Stimulated activated naive CD8-positive, alpha-beta T cell treated with anti-CD3 and anti-CD28 coated beads, Interleukin-15, Interleukin-2, amounts not matched to agents 100 ng/mL and 50 ng/mL, for 24 hours (primary cell): ENCODE data around the gene KLF2.

Source experiments
- H3K27ac Mint-ChIP-seq: one replicate; pipeline ENCODE4 v1.8.0; 2021; ENCODE audit warnings: mild to moderate bottlenecking, mixed read lengths
- H3K27me3 Mint-ChIP-seq: one replicate; pipeline ENCODE4 v1.8.0; 2021; ENCODE audit warnings: mixed read lengths
- H3K36me3 Mint-ChIP-seq: one replicate; pipeline ENCODE4 v1.8.0; 2021; ENCODE audit warnings: low read depth, mixed read lengths
- H3K4me1 Mint-ChIP-seq: one replicate; pipeline ENCODE4 v1.8.0; 2021; ENCODE audit warnings: low read depth, mixed read lengths
- H3K4me3 Mint-ChIP-seq: one replicate; pipeline ENCODE4 v1.8.0; 2021; ENCODE audit warnings: mild to moderate bottlenecking, mixed read lengths
- H3K9me3 Mint-ChIP-seq: one replicate; pipeline ENCODE4 v1.8.0; 2021; ENCODE audit warnings: mixed read lengths

Gene KLF2

DNA sequence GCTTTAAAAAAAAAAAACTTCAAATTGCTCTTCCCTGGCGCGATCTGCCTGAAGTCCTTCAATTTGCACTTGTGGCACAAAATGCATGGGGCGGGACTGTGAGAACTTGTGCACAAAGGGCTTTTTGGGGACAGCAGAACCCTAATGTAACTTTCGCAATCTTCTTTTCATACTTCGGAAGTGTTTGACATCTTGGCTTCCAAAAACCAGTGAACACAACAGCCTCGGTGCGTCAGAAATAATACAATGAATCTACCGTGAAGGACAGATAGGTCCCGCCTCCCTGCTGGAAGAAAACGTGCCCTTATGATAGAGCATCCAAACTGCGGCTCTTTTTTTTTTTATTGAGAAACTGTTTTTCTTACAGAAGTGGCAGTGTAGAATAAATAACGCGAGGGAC is 36.6 kb downstream of the KLF2 start:
- H3K27ac Mint-ChIP-seq = no peak overlapping the region
- H3K4me3 Mint-ChIP-seq = no peak overlapping the region
- peaks cover 14% of the 10 kb centered on the region for H3K27me3 Mint-ChIP-seq
- H3K9me3 Mint-ChIP-seq = no peaks in the 10 kb centered on the region
- peaks cover 68% of the 10 kb centered on the region for H3K4me1 Mint-ChIP-seq
- peaks cover 11% of the 10 kb centered on the region for H3K36me3 Mint-ChIP-seq

DNA sequence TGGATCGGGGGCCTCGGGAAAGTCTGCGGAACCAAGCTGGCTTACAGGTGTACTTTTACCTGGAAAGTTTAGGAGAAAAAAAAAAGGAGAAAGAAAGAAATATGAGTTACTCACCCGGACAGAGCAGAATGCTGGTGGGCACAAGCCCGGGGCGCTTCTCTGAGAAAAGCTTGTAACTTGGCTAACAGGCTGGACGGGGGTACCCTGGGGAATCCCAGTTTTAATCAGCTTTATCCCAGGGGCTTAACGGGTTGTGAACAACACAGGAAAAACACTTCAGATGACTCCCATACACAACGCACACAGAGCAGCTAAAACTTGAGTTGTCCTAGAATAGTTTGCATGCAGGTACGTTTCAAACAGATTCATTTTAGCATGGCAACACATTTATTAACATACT is 37.3 kb downstream of the KLF2 start:
- Mint-ChIP-seq H3K4me1 (peaks cover 62% of the 10 kb centered on the region), H3K27me3 (peaks cover 20% of the 10 kb centered on the region), H3K27ac (no peak overlapping the region), H3K9me3 (no peaks in the 10 kb centered on the region), H3K4me3 (no peak overlapping the region), H3K36me3 (peaks cover 11% of the 10 kb centered on the region)

DNA sequence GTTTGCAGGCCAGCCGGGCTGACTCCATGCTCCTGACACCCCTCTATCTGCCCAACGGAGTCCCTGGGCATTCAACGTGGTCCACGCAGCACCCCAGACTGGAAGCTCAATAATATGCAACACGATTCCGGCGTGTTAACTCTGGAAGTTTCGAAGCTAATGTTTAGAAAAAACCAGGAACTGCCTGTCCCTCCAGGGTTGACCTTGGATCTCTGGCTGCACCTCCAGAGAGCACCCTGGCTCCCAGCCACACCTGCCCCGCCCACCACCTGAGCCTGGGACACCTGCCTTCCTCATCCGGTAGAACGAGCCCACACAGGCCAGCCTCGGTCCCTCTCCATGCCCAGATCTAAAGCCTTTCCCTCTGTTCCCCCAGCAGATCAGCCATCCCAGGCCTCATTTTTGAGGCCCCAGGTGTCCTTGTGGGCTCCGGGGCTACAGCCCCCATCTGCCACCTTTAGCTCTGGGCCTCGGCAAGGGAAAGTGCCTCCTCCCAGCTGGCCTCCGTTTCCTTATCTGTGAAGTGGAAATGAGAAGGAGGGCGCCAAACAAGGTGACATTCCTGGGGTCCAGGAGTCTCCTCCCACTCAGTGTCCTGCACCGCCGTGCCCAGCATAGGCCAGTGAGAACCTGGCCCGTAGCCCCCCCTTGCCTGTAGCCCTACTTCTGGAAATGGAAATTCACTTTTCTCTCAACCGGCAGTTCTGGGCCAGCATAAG is 38.7 kb downstream of the KLF2 start:
- H3K27ac Mint-ChIP-seq = no peak overlapping the region
- peaks cover 20% of the 10 kb centered on the region for H3K27me3 Mint-ChIP-seq
- H3K36me3 Mint-ChIP-seq = peaks cover 11% of the 10 kb centered on the region
- H3K4me1 Mint-ChIP-seq = peaks cover 55% of the 10 kb centered on the region
- H3K9me3 Mint-ChIP-seq = no peaks in the 10 kb centered on the region
- no peak overlapping the region for H3K4me3 Mint-ChIP-seq

DNA sequence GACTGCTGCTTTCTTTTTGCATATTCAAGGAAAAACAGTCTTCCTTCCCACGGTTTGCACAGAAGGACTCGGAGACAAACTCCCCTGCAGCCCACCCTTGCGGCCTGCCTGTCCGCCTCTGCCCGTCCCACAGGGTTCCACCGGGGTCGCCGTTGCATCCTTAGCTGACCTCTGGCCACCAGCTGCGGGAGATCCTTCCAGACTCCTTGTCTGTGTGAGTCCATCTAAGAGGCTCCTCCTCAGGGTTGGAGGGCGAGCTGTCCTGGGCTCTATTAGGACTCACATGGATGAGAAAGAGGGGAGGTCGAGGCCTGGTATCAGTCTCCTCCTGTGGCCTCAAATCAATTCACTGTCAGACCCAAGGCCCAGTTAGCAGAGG is 39.2 kb downstream of the KLF2 start:
- Mint-ChIP-seq H3K4me3 (no peak overlapping the region), H3K4me1 (peaks cover 52% of the 10 kb centered on the region), H3K36me3 (peaks cover 11% of the 10 kb centered on the region), H3K27me3 (peaks cover 20% of the 10 kb centered on the region), H3K27ac (no peak overlapping the region), H3K9me3 (no peaks in the 10 kb centered on the region)

DNA sequence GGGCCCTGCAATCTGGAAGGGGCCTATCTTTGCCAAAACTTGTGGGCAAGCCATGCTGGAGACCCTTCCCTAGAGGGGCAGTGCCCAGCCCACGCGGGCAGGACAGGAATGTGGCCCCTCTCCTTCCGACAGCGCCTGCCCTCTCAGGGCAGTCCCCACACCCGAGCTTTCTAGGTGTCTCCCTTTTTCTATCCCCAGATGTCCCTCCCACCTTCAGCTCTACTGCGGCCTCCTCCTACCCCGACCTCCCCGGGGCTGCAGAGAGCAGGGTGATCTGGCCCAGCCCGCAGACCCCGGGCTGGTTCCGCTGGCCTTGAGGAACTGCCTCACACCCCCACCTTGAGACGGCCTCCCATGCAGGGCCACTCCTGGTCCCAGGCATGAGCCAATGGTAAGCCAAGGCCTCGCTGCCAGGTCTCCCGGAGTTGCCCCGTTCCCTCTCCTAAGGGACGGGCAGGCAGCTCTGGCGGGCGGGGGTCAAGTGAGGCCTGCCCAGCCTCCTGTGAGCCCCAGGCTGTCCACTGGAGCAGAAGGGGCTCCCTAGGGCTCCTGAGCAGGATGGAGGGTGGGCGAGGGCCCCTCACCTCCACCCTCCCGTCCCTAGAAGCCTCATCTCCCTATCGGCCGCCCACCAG is 39.7 kb downstream of the KLF2 start:
- H3K36me3 Mint-ChIP-seq = peaks cover 11% of the 10 kb centered on the region
- no peaks in the 10 kb centered on the region for H3K9me3 Mint-ChIP-seq
- H3K27ac Mint-ChIP-seq = no peak overlapping the region
- H3K4me3 Mint-ChIP-seq = no peak overlapping the region
- peaks cover 46% of the 10 kb centered on the region for H3K4me1 Mint-ChIP-seq
- H3K27me3 Mint-ChIP-seq = peaks cover 20% of the 10 kb centered on the region

- Mint-ChIP-seq H3K27ac (no peak overlapping the region), H3K9me3 (no peaks in the 10 kb centered on the region), H3K36me3 (peaks cover 10% of the 10 kb centered on the region), H3K4me1 (peaks cover 35% of the 10 kb centered on the region), H3K27me3 (peaks cover 22% of the 10 kb centered on the region), H3K4me3 (no peak overlapping the region)
Observed at GRCh38 chr19:16365300-16365996, 40.8 kb downstream of the KLF2 start.

- H3K27ac Mint-ChIP-seq = no peak overlapping the region
- H3K4me1 Mint-ChIP-seq = peaks cover 31% of the 10 kb centered on the region
- H3K9me3 Mint-ChIP-seq = no peaks in the 10 kb centered on the region
- peaks cover 27% of the 10 kb centered on the region for H3K27me3 Mint-ChIP-seq
- peak overlapping the region; percentile 66 for H3K4me3 Mint-ChIP-seq
- peaks cover 6% of the 10 kb centered on the region for H3K36me3 Mint-ChIP-seq
Observed at GRCh38 chr19:16366056-16366432, 41.4 kb downstream of the KLF2 start.

DNA sequence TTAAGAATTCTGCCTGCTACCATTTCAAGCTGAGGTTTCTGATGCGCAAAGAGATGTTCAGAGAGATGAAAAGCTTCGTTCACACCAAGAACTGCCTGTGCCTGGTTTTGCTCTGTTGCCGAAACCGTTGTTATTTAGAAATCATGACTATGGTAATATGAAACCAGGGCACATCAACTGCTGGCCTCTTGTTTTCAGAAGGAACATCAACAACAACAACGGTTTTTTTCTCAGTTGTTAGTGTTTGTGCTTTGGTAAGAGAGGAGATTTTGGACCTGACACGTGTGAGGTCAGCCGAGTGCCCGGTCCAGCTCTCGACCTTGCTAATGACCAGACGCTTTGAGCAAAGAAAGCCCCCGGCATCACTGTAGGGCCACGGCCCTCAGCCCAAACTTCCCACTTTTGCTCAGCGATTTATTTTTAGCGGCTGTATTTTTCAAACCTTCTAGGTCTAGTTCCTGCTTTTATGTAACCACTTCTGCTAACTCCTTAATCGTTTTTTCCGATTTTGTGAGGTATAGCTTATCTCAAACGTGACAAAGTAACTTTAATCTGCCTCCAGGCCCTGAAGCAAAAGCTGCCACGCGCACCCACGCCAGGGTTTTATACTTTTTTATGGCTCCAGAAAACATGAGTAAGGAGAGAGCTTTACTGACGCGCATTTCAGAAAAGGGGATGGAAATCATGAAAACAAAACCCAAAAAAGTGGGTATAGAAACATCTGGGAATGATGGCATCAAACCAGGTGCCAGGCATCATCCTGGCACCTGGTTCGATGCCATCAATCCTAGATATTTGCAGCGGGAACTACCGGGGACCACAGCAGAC is 42.0 kb downstream of the KLF2 start:
- Mint-ChIP-seq H3K36me3 (peaks cover under 1% of the 10 kb centered on the region), H3K27me3 (peaks cover 28% of the 10 kb centered on the region), H3K4me3 (peak overlapping the region; percentile 66), H3K27ac (peak overlapping the region; percentile 75), H3K9me3 (no peaks in the 10 kb centered on the region), H3K4me1 (peaks cover 25% of the 10 kb centered on the region)

GRCh38 chr19:16367261-16367683 is 42.6 kb downstream of the KLF2 start:
- Mint-ChIP-seq H3K36me3 (no peaks in the 10 kb centered on the region), H3K9me3 (no peaks in the 10 kb centered on the region), H3K27ac (peak overlapping the region; percentile 75), H3K27me3 (peaks cover 28% of the 10 kb centered on the region), H3K4me1 (peaks cover 19% of the 10 kb centered on the region), H3K4me3 (peak overlapping the region; percentile 66)

GRCh38 chr19:16368385-16369305 is 44.0 kb downstream of the KLF2 start:
- Mint-ChIP-seq H3K4me3 (no peak overlapping the region), H3K36me3 (peaks cover 3% of the 10 kb centered on the region), H3K27ac (no peak overlapping the region), H3K4me1 (peaks cover 8% of the 10 kb centered on the region), H3K27me3 (peaks cover 31% of the 10 kb centered on the region), H3K9me3 (no peaks in the 10 kb centered on the region)

- Mint-ChIP-seq H3K9me3 (no peaks in the 10 kb centered on the region), H3K27ac (no peak overlapping the region), H3K4me3 (no peak overlapping the region), H3K27me3 (peaks cover 31% of the 10 kb centered on the region), H3K36me3 (peaks cover 5% of the 10 kb centered on the region), H3K4me1 (peaks cover 2% of the 10 kb centered on the region)
Observed at GRCh38 chr19:16369306-16369663, 44.7 kb downstream of the KLF2 start.

DNA sequence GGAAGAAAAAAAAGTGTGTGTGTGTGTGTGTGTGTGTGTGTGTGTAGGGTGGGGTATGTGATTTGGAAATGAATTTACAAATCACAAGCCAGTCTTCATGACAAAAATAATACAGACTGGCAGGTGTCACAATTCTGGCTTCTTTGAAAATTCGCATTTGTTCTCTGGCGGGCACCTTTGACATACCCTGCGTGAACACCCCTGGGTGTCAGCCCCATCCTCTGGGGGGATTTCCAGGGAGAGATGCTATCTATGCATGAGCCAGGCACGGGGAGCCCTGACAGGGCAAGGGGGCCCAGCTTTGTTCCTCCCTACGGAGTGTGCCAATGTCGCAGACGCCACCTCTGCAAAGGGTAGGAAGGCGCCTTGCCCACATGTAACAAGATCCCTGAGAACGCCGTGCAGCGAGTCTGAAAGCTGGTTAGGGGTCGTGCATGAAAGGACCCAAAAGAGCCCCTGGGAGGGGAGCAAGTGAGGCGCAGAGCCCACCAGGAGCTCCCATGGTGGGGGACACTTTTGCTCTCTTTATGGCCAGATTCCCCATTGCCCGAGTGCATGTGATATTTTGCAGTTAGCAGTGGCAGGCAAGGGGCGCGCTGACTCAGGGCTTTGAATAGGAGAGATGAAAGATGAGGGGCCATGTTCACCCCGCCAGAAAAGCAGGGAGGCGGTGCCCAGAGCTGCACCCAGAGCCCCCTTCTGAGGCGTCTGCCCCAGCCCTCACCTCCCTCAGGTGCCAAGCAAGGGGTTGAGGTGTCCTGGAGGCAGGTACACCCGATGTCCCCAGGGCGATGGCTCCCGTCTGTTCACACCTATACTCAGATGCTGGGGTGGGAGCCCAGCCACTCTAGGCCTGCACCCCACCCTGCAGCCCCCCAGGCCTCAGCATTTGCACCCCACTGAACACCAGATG is 45.3 kb downstream of the KLF2 start:
- peak overlapping the region; percentile 56 for H3K4me3 Mint-ChIP-seq
- no peaks in the 10 kb centered on the region for H3K9me3 Mint-ChIP-seq
- H3K27ac Mint-ChIP-seq = peak overlapping the region; percentile 28

DNA sequence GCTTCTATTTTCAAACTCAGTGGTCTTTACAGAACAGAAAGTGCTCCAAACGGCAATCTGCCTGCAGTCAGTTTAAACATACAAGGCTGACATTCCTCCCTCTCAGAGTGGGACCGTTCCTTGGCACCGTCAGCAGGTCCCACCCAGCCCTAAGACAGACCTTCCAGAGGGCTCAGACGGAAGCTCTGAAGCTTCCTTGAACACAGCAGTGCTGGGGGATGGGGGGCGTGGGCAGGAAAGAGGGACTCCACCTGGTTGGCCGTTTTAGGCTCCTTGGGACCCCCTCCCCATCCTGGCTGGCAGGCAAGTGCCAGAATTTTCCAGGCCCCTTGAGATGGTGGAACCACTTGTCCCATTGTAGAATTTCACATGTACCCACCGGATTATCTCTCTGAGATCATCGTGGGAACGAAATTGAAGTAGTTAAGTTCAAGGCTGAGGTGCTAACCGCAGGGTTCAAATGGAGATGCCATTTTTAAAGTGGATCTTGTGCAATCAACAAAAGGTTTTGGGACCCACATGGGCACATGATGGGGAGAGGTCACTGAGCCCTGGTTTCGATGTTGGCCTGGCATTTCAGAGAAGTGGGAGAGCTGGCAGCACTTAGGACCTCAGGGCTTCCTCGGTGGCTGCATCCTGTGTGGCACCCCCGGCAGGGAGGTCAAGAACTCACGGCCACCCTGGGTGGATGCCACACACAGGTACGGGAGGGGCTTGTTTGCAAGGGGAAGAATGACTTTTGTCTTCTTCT is 46.2 kb downstream of the KLF2 start:
- peaks cover 16% of the 10 kb centered on the region for H3K36me3 Mint-ChIP-seq
- no peaks in the 10 kb centered on the region for H3K4me1 Mint-ChIP-seq
- peak overlapping the region; percentile 49 for H3K27ac Mint-ChIP-seq

More for the DNA sequence above, 45.3 kb downstream of the KLF2 start:
- no peaks in the 10 kb centered on the region for H3K4me1 Mint-ChIP-seq
- H3K36me3 Mint-ChIP-seq = peaks cover 8% of the 10 kb centered on the region
- peaks cover 31% of the 10 kb centered on the region for H3K27me3 Mint-ChIP-seq

More for the DNA sequence above, 46.2 kb downstream of the KLF2 start:
- peak overlapping the region; percentile 56 for H3K4me3 Mint-ChIP-seq
- peaks cover 25% of the 10 kb centered on the region for H3K27me3 Mint-ChIP-seq
- H3K9me3 Mint-ChIP-seq = no peaks in the 10 kb centered on the region
